ENCODE results near the gene OR1B1. TPM values are rescaled to one million over a fixed set of nuclear protein-coding genes. Genes with fewer than 3 reads are reported as not detected.

OR1B1 gene
- total RNA-seq: 0.11 and 0.13 TPM in 2 replicates

GRCh38 chr9:122657527-122657926 is at the start of gene OR1B1:
Gene OR1B1, minus strand, starts transcription at chr9:122657627.

GRCh38 chr9:122661416-122661815 is 4.0 kb upstream of the OR1B1 start, which contains the start of gene OR1L1:
Gene OR1L1, plus strand, starts transcription at chr9:122661716. Its CDS starts 0 bp downstream, at chr9:122661716.

GRCh38 chr9:122614362-122614761 is 43.1 kb downstream of the OR1B1 start, which contains the start of gene OR1Q1:
Gene OR1Q1, plus strand, starts transcription at chr9:122614738. Its CDS starts 0 bp downstream, at chr9:122614738.

GRCh38 chr9:122583284-122583683 is 74.1 kb downstream of the OR1B1 start, which contains the start of gene OR1L8:
Gene OR1L8, minus strand, starts transcription at chr9:122583384. Its CDS starts 14,907 bp downstream, at chr9:122568477.

Other genes with a start within 250 kb of the OR1B1 start
- gene OR1J1, start 179.7 kb downstream of the OR1B1 start, total RNA-seq: not detected in 2 replicates
- gene OR1J2, start 146.8 kb downstream of the OR1B1 start, total RNA-seq: 0.26 and 0.32 TPM in 2 replicates
- 0.11 and 0.13 TPM in 2 replicates for gene OR1J4, start 138.5 kb downstream of the OR1B1 start, total RNA-seq
- not detected in 2 replicates for gene OR1N1, start 130.3 kb downstream of the OR1B1 start, total RNA-seq
- 0.26 TPM in 1 of 2 replicates, not detected in the other for gene OR1N2, start 104.5 kb downstream of the OR1B1 start, total RNA-seq
- gene OR1L8, start 74.2 kb downstream of the OR1B1 start, total RNA-seq: 0.11 and 0.13 TPM in 2 replicates
- not detected in 2 replicates for gene OR1Q1, start 42.9 kb downstream of the OR1B1 start, total RNA-seq
- not detected in 2 replicates for gene OR1L1, start 4.1 kb upstream of the OR1B1 start, total RNA-seq
- not detected in 2 replicates for gene OR1L3, start 17.5 kb upstream of the OR1B1 start, total RNA-seq
- gene OR1L4, start 66.4 kb upstream of the OR1B1 start, total RNA-seq: not detected in 2 replicates
- gene OR1L6, start 84.7 kb upstream of the OR1B1 start, total RNA-seq: not detected in 2 replicates
- not detected in 2 replicates for gene OR5C1, start 131.3 kb upstream of the OR1B1 start, total RNA-seq
- not detected in 2 replicates for gene OR1K1, start 142.5 kb upstream of the OR1B1 start, total RNA-seq
- gene PDCL, start 171.0 kb upstream of the OR1B1 start, total RNA-seq: 37.6 and 39.6 TPM in 2 replicates
- 49.1 and 54.8 TPM in 2 replicates for gene RC3H2, start 247.7 kb upstream of the OR1B1 start, total RNA-seq